ENCODE data around the gene POGK.
"Not testable (repeated sequence)": the region's sequence is repeated elsewhere in the genome, so short reads cannot be mapped to it uniquely, and the experiment has no call there.

The POGK gene

GRCh38 chr1:166838766-166839599 lies at the start of gene POGK:
Gene POGK, plus strand, starts transcription at chr1:166839475. Its CDS starts 1,482 bp downstream, at chr1:166840957.
- peak; percentile 70 to 73 for DNase-seq

- DNase-seq, result no peak
These were observed 42.5 kb upstream of the POGK start for GRCh38 chr1:166796620-166797236.

- no peak for DNase-seq
These were observed 30.3 kb upstream of the POGK start for GRCh38 chr1:166808952-166809351.

GRCh38 chr1:166811691-166812090 lies 27.6 kb upstream of the POGK start:
- no peak for DNase-seq

- DNase-seq, result no peak
These were observed 25.6 kb upstream of the POGK start for GRCh38 chr1:166813508-166814223.

GRCh38 chr1:166814611-166815010 lies 24.7 kb upstream of the POGK start:
- DNase-seq, result no peak

- no peak for DNase-seq
These were observed 19.3 kb upstream of the POGK start for GRCh38 chr1:166819974-166820373.

GRCh38 chr1:166822385-166822784 lies 16.9 kb upstream of the POGK start:
- no peak for DNase-seq

- no peak for DNase-seq
These were observed 11.8 kb upstream of the POGK start for GRCh38 chr1:166827426-166827825.

GRCh38 chr1:166829762-166830161 lies 9.5 kb upstream of the POGK start:
- DNase-seq, result not testable (repeated sequence)

GRCh38 chr1:166836733-166837132 lies 2.5 kb upstream of the POGK start:
- DNase-seq, result no peak

- peak; percentile 10 to 14 for DNase-seq
These were observed 479 bp downstream of the POGK start for GRCh38 chr1:166839600-166840308.

GRCh38 chr1:166840309-166841274 lies 1.3 kb downstream of the POGK start:
- peak; percentile 29 to 32 for DNase-seq

GRCh38 chr1:166843322-166843721 lies 4.0 kb downstream of the POGK start:
- DNase-seq, result no peak

- DNase-seq, result no peak
These were observed 4.7 kb downstream of the POGK start for GRCh38 chr1:166843769-166844596.

- no peak for DNase-seq
These were observed 5.5 kb downstream of the POGK start for GRCh38 chr1:166844791-166845190.

GRCh38 chr1:166848193-166848592 lies 8.9 kb downstream of the POGK start:
- DNase-seq, result no peak

- no peak for DNase-seq
These were observed 9.9 kb downstream of the POGK start for GRCh38 chr1:166849135-166849534.

- no peak for DNase-seq
These were observed 13.6 kb downstream of the POGK start for GRCh38 chr1:166852918-166853317.

- no peak for DNase-seq
These were observed 16.3 kb downstream of the POGK start for GRCh38 chr1:166855558-166855957.

GRCh38 chr1:166857995-166858394 lies 18.7 kb downstream of the POGK start:
- no peak for DNase-seq
